Astrocyte (in vitro differentiated cells and primary cell): ENCODE results near the gene CTSE.

Experiments used
- CTCF ChIP-seq: IDR thresholded peaks from 2 replicates; pipeline ENCODE4 v1.5.1; 2011; ENCODE audit warnings: low read depth, mild to moderate bottlenecking, inconsistent platforms, low read length, moderate library complexity; ENCODE audit not compliant: insufficient read depth
- EZH2 ChIP-seq: IDR thresholded peaks from 2 replicates; pipeline ENCODE4 v1.6.1; 2012; ENCODE audit warnings: mild to moderate bottlenecking, low read length, inconsistent platforms; ENCODE audit not compliant: insufficient read depth

GRCh38 chr1:205998457-205999241, 25.0 kb downstream of the CTSE start:
- TF ChIP-seq CTCF (no peak), EZH2 (no peak)
